Memory B cell (primary cell): ENCODE data around the gene STAC.

Experiments
- ATAC-seq: fragments of 150-1000 bp; cut with Tn5 transposase; 2 replicates; pipeline ENCODE4 v1.10.0; 2021; ENCODE audit warnings: low read depth, mild to moderate bottlenecking, moderate library complexity
- DNase-seq, 2 donors: peaks; one replicate each; pipeline ENCODE4 v3.0.0; 2022; ENCODE audit warnings: low spot score in 2 of 2
- H3K27ac Mint-ChIP-seq: one replicate; pipeline ENCODE4 v1.8.0; 2022; ENCODE audit warnings: mild to moderate bottlenecking, moderate library complexity, mixed read lengths
- H3K27me3 Mint-ChIP-seq: one replicate; pipeline ENCODE4 v1.8.0; 2022; ENCODE audit warnings: mixed read lengths
- H3K36me3 Mint-ChIP-seq: one replicate; pipeline ENCODE4 v1.8.0; 2022; ENCODE audit warnings: mild to moderate bottlenecking, mixed read lengths
- H3K4me1 Mint-ChIP-seq: one replicate; pipeline ENCODE4 v1.8.0; 2022; ENCODE audit warnings: mixed read lengths
- H3K4me3 Mint-ChIP-seq: one replicate; pipeline ENCODE4 v1.8.0; 2022; ENCODE audit warnings: mild to moderate bottlenecking, moderate library complexity, mixed read lengths
- H3K9me3 Mint-ChIP-seq: one replicate; pipeline ENCODE4 v1.8.0; 2022; ENCODE audit warnings: mixed read lengths

STAC gene

DNA sequence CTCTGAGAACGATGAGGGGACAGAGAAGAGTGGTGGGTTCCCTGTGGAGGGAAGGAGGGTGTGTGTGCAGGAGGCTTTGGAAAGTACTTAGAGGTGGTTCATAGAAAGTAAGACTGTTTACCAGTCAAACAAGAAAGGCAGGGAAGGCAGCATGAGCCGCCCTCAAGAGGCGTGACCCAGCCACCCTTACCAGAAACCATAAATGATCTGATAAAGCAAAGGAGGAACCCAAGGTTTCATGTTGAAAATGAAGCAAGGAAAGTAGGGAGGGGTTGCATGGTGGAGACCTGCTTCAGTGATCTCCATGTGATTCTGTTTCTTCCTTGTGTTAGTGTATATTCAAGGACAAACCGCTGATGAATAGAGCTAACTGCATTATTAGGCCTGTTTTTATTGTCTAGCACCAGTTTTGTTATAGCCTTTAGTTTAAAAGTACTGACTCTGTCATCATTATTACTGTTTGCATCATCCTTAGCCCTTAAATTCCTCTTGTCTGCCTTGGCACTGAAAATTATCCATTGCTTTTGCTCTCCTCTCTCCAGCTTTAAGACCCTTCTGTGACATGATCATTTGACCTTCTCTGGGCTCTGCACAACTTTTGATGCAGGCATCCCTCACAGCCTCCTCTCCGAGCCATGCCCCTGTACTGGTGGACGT, 96.1 kb downstream of the STAC start:
- Mint-ChIP-seq H3K4me3 (no peak overlapping the region), H3K9me3 (peaks cover 7% of the 10 kb centered on the region), H3K4me1 (no peaks in the 10 kb centered on the region), H3K27me3 (peaks cover 9% of the 10 kb centered on the region), H3K27ac (no peak overlapping the region), H3K36me3 (no peaks in the 10 kb centered on the region)
- no peak for DNase-seq
- ATAC-seq, result no peak

DNA sequence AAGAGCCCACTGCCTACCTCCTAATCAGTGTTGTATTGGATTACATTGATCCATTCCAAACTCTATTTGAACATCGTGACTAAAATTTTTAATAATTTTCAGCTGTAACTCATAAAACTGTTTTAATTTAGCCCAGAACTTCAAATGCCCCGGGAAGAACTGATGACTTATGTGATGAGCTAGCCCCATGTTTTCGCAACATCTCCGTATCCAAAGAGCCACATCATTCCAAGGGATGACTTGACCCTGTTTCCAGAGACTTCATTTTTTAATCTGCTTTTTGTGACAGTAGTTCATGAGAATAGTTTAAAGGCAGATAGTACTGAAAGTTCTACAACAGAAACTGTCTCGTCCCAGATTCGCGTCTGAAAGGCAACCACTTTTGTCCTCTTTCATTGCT, 97.4 kb downstream of the STAC start:
- ATAC-seq (no peak), DNase-seq (no peak)
- H3K27me3 Mint-ChIP-seq, result peaks cover 7% of the 10 kb centered on the region
- H3K27ac Mint-ChIP-seq, result no peak overlapping the region
- H3K4me3 Mint-ChIP-seq, result no peak overlapping the region
- peaks cover 7% of the 10 kb centered on the region for H3K9me3 Mint-ChIP-seq
- no peaks in the 10 kb centered on the region for H3K36me3 Mint-ChIP-seq
- H3K4me1 Mint-ChIP-seq, result no peaks in the 10 kb centered on the region

GRCh38 chr3:36480911-36481648, 100.8 kb downstream of the STAC start:
- no peak overlapping the region for H3K27ac Mint-ChIP-seq
- no peak overlapping the region for H3K4me3 Mint-ChIP-seq
- no peak for DNase-seq

GRCh38 chr3:36482256-36482655, 102.0 kb downstream of the STAC start:
- H3K4me1 Mint-ChIP-seq, result no peaks in the 10 kb centered on the region

More at GRCh38 chr3:36480911-36481648, 100.8 kb downstream of the STAC start:
- no peaks in the 10 kb centered on the region for H3K36me3 Mint-ChIP-seq
- H3K9me3 Mint-ChIP-seq, result peaks cover 7% of the 10 kb centered on the region
- ATAC-seq, result no peak
- peaks cover 3% of the 10 kb centered on the region for H3K27me3 Mint-ChIP-seq
- no peaks in the 10 kb centered on the region for H3K4me1 Mint-ChIP-seq

DNA sequence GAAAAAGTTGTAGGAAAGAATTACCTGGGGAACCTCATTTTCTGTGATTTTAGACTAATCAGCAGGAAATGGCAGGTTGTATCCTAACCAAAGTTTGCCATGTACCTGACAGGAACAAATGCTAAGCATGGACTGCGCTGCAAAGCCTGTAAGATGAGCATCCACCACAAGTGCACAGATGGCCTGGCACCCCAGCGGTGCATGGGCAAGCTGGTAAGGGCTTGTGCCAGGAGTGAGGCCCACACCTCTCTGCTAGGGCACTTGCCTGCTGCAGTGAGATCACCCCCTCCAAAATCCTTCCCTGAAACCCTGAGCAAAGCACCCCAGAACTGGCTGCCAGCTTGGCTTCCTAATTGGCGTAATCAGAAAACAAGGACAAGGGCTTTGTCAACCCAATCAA, 102.6 kb downstream of the STAC start:
- Mint-ChIP-seq H3K4me3 (no peak overlapping the region), H3K27ac (no peak overlapping the region), H3K36me3 (no peaks in the 10 kb centered on the region), H3K4me1 (no peaks in the 10 kb centered on the region), H3K9me3 (peaks cover 7% of the 10 kb centered on the region), H3K27me3 (peaks cover 8% of the 10 kb centered on the region)
- DNase-seq (no peak), ATAC-seq (no peak)

More at GRCh38 chr3:36482256-36482655, 102.0 kb downstream of the STAC start:
- no peak overlapping the region for H3K4me3 Mint-ChIP-seq
- DNase-seq (no peak), ATAC-seq (no peak)
- H3K27me3 Mint-ChIP-seq, result peaks cover 8% of the 10 kb centered on the region
- H3K36me3 Mint-ChIP-seq, result no peaks in the 10 kb centered on the region
- H3K27ac Mint-ChIP-seq, result no peak overlapping the region
- peaks cover 7% of the 10 kb centered on the region for H3K9me3 Mint-ChIP-seq

DNA sequence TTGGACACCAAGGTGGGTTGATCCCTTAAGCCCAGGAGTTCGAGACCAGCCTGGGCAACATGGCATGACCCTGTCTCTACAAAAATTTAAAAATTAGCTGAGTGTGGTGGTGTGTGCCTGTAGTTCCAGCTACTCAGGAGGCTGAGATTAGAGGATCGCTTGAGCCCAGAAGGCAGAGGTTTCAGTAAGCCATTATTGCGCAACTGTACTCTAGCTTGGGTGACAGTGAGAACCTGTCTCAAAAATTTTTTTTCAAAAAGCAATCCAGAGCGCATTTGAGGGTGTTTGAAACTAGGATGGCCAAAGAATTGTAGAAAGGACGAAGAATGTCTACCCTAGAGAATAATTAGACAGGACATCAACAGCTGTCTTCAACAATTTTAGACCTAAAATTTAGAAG, 103.4 kb downstream of the STAC start:
- H3K9me3 Mint-ChIP-seq, result peaks cover 7% of the 10 kb centered on the region
- H3K36me3 Mint-ChIP-seq, result no peaks in the 10 kb centered on the region
- DNase-seq (no peak), ATAC-seq (no peak)
- peaks cover 6% of the 10 kb centered on the region for H3K27me3 Mint-ChIP-seq
- H3K4me3 Mint-ChIP-seq, result no peak overlapping the region
- peaks cover 2% of the 10 kb centered on the region for H3K4me1 Mint-ChIP-seq
- no peak overlapping the region for H3K27ac Mint-ChIP-seq

- Mint-ChIP-seq H3K4me3 (no peak overlapping the region), H3K27me3 (peaks cover 6% of the 10 kb centered on the region), H3K9me3 (peaks cover 2% of the 10 kb centered on the region), H3K4me1 (peaks cover 2% of the 10 kb centered on the region), H3K27ac (no peak overlapping the region), H3K36me3 (no peaks in the 10 kb centered on the region)
- DNase-seq, result no peak
- no peak for ATAC-seq
These were observed 104.1 kb downstream of the STAC start for GRCh38 chr3:36484386-36484785.

GRCh38 chr3:36486009-36486795, 105.9 kb downstream of the STAC start:
- H3K27ac Mint-ChIP-seq, result no peak overlapping the region
- DNase-seq, result no peak
- peaks cover 2% of the 10 kb centered on the region for H3K4me1 Mint-ChIP-seq

DNA sequence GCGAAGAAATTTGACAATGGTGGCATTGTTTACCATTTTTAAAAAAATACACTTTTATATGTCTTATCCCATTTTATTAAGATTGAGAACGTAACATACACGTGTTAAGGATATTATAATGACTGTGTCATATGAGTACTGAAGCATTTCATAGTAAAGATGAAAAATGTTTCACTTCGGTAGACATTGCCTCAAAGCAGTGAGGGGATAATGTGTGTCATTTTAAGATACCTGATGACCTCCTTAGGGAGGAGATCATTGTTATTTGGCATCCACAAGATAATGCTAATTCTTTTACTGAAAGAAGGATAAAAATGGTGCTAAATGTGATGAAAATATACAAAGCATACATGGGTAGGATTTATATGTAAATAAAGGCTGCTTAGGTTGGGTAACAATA, 107.3 kb downstream of the STAC start:
- H3K4me3 Mint-ChIP-seq, result no peak overlapping the region
- DNase-seq (no peak), ATAC-seq (no peak)
- H3K9me3 Mint-ChIP-seq, result no peaks in the 10 kb centered on the region
- peaks cover 2% of the 10 kb centered on the region for H3K4me1 Mint-ChIP-seq
- no peak overlapping the region for H3K27ac Mint-ChIP-seq
- H3K27me3 Mint-ChIP-seq, result peaks cover 6% of the 10 kb centered on the region
- H3K36me3 Mint-ChIP-seq, result no peaks in the 10 kb centered on the region

More at GRCh38 chr3:36486009-36486795, 105.9 kb downstream of the STAC start:
- ATAC-seq, result no peak
- Mint-ChIP-seq H3K4me3 (no peak overlapping the region), H3K27me3 (peaks cover 6% of the 10 kb centered on the region), H3K36me3 (no peaks in the 10 kb centered on the region), H3K9me3 (no peaks in the 10 kb centered on the region)

- DNase-seq (no peak), ATAC-seq (no peak)
- no peaks in the 10 kb centered on the region for H3K36me3 Mint-ChIP-seq
- no peaks in the 10 kb centered on the region for H3K9me3 Mint-ChIP-seq
- peaks cover 6% of the 10 kb centered on the region for H3K27me3 Mint-ChIP-seq
- no peak overlapping the region for H3K4me3 Mint-ChIP-seq
- H3K4me1 Mint-ChIP-seq, result peaks cover 2% of the 10 kb centered on the region
- no peak overlapping the region for H3K27ac Mint-ChIP-seq
These were observed 107.9 kb downstream of the STAC start for GRCh38 chr3:36488077-36488789.

- Mint-ChIP-seq H3K27me3 (peaks cover 6% of the 10 kb centered on the region), H3K27ac (no peak overlapping the region), H3K36me3 (no peaks in the 10 kb centered on the region), H3K4me1 (peaks cover 2% of the 10 kb centered on the region), H3K9me3 (no peaks in the 10 kb centered on the region), H3K4me3 (no peak overlapping the region)
- no peak for ATAC-seq
- no peak for DNase-seq
These were observed 108.8 kb downstream of the STAC start for GRCh38 chr3:36489101-36489500.

DNA sequence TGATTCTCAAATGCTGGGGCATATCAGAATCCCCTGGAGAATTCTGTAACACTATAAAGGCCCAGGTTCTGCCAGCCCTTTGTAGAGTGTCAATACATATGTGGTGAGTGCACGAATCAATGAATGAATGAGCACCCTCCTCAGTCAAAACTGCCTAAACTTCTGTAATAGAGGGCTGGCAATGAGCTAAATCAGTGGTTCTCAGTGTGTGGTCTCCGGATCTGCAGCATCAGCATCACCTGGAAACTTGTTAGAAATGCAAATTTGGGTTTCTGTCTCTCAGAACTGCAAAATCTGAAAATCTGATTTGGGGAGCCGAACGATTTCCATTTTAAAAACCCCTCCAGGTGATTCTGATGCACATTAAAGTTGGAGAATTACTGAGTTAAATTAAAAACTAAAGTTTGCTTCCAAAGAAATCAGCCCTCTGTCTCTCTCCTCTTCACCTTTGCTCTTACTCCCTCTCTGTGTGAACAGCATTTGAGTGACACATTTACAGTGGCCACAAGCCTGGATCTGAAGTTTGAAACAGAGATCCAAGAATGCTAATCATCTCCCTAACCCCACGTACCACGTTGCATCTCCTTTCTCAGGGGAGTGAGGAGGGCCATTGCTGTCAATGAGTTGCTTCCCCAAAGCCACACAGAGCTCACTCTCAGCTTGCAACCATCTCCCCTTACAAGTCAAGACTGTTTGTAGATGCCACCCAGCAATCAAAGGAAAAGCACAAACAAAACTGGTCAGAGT, 109.5 kb downstream of the STAC start:
- Mint-ChIP-seq H3K27me3 (peaks cover 6% of the 10 kb centered on the region), H3K4me1 (peaks cover 2% of the 10 kb centered on the region), H3K4me3 (no peak overlapping the region), H3K27ac (no peak overlapping the region), H3K9me3 (no peaks in the 10 kb centered on the region), H3K36me3 (no peaks in the 10 kb centered on the region)
- DNase-seq (no peak), ATAC-seq (no peak)

- peaks cover 6% of the 10 kb centered on the region for H3K27me3 Mint-ChIP-seq
- no peaks in the 10 kb centered on the region for H3K9me3 Mint-ChIP-seq
- ATAC-seq (no peak), DNase-seq (no peak)
- H3K36me3 Mint-ChIP-seq, result no peaks in the 10 kb centered on the region
- H3K4me1 Mint-ChIP-seq, result peaks cover 2% of the 10 kb centered on the region
- no peak overlapping the region for H3K27ac Mint-ChIP-seq
- no peak overlapping the region for H3K4me3 Mint-ChIP-seq
These were observed 112.7 kb downstream of the STAC start for GRCh38 chr3:36493051-36493450.
